Upper lobe of left lung (tissue), 4 donors: ENCODE measurements around the gene GNB5.

Experiments used
- POLR2A ChIP-seq, 4 donors: fragments of 450-650 bp; IDR thresholded peaks; one replicate each; pipeline ENCODE4 v1.5.1; 2016 to 2017; ENCODE audit warnings: antibody characterized with exemption in 4 of 4, mild to moderate bottlenecking in 2 of 4
- POLR2AphosphoS5 ChIP-seq, 2 donors: sonication (generic); formaldehyde crosslinking; IDR thresholded peaks; one replicate each; pipeline ENCODE4 v1.5.1; 2017; ENCODE audit warnings: antibody characterized with exemption in 2 of 2
- TF ChIP-seq, protein P1 (sequence below), 6 experiments: fragments of 450-650 bp in 4 of 6; fragments of 200-600 bp in 2 of 6; sonication (generic) in 2 of 6; IDR thresholded peaks; one replicate each; pipeline ENCODE4 v1.5.1; 2016 to 2019; ENCODE audit warnings: antibody characterized with exemption in 6 of 6

DNA sequence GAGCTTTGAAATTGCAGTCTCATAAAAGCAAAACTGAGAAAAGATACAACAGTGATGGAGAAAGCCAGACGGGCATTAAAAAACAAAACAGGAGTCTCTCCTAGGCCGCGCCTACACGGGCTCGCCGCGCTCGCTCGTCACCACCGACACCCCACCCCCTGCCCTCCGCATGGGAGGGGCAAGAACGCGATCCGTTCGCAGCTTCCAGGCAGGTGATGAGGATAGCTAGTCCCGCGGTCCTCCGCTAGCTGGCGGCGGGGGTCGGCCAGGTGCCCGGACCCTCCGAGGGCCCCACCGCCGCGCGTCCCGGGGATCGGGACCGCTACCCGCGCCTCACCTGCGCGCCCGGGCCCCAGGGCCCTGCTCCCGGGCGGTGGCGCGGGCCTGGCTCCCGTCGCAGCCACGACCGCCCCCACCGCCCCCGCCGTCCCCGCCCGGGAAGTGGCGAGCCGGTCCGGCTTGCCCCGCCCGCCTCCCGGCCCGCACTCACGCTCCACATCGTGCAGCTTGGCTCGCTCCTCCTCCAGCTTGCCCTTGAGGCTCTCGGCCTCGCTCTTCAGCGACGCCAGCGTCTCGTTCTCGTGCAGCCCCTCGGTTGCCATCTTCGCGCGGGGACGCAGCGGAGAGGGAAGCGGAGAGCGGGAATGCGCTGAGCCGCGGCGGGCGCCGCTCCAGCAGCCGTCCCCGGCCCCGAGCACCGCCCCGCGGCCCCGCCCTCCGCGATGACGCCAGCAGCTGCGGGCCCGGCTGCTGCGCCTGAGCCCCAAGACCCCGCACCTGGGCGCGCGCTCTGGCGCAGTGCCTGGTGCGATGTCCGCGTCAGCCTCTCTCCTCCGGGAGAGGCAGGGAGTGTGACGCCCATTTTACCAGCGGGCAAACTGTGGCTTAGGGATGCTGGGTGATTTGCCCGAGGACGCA lies 11.7 kb downstream of the GNB5 start:
- TF ChIP-seq, protein P1, sequence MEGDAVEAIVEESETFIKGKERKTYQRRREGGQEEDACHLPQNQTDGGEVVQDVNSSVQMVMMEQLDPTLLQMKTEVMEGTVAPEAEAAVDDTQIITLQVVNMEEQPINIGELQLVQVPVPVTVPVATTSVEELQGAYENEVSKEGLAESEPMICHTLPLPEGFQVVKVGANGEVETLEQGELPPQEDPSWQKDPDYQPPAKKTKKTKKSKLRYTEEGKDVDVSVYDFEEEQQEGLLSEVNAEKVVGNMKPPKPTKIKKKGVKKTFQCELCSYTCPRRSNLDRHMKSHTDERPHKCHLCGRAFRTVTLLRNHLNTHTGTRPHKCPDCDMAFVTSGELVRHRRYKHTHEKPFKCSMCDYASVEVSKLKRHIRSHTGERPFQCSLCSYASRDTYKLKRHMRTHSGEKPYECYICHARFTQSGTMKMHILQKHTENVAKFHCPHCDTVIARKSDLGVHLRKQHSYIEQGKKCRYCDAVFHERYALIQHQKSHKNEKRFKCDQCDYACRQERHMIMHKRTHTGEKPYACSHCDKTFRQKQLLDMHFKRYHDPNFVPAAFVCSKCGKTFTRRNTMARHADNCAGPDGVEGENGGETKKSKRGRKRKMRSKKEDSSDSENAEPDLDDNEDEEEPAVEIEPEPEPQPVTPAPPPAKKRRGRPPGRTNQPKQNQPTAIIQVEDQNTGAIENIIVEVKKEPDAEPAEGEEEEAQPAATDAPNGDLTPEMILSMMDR (IDR thresholded peaks at IDR 0.05) = peak in 5 of 6 experiments; percentile 11 to 39 (median 26)
- TF ChIP-seq POLR2AphosphoS5 (IDR thresholded peaks at IDR 0.05) (peak; percentile 44 to 70), POLR2A (IDR thresholded peaks at IDR 0.05) (peak in 3 of 4 donors; percentile 27 to 73 (median 44))
